ENCODE data around the gene SEMA3C. TPM values are rescaled to one million over a fixed set of nuclear protein-coding genes. Genes with fewer than 3 reads are reported as not detected.
"Not testable (repeated sequence)": the region's sequence is repeated elsewhere in the genome, so short reads cannot be mapped to it uniquely, and the experiment has no call there.

The SEMA3C gene
- total and polyA plus RNA-seq, 5 donors from 2014 or later = 1.2 TPM; not detected in 4

- Mint-ChIP-seq H3K4me3 (no peak overlapping the region), H3K9me3 (peaks cover 0 to 12% (median 6%) of the 10 kb centered on the region in 7 donors), H3K27ac (no peak overlapping the region), H3K4me1 (no peaks in the 10 kb centered on the region), H3K36me3 (no peaks in the 10 kb centered on the region), H3K27me3 (no peaks in the 10 kb centered on the region)
- H3K27ac ChIP-seq (ENCODE audit: insufficient read depth, low read length, poor library complexity, severe bottlenecking) = no peak overlapping the region
- no peaks in the 10 kb centered on the region for H3K9me3 ChIP-seq (ENCODE audit: control insufficient read depth in 2 of 2, low read length in 2 of 2)
- no peak for ATAC-seq (ENCODE audit: low read depth in 2 of 2)
- no peak overlapping the region for H3K4me3 ChIP-seq (ENCODE audit: low read depth, low read length)
- DNase-seq = no peak
- no peaks in the 10 kb centered on the region for H3K36me3 ChIP-seq (ENCODE audit: control insufficient read depth, insufficient read depth, low read length)
- H3K27me3 ChIP-seq (ENCODE audit: control insufficient read depth, insufficient read depth, low read length) = no peaks in the 10 kb centered on the region
- H3K4me1 ChIP-seq (ENCODE audit: control insufficient read depth, insufficient read depth, low read length, poor library complexity, severe bottlenecking) = no peaks in the 10 kb centered on the region
These were observed 21.8 kb upstream of the SEMA3C start for GRCh38 chr7:80940539-80941207.

- Histone ChIP-seq H3K36me3 (ENCODE audit: control insufficient read depth, insufficient read depth, low read length) (no peaks in the 10 kb centered on the region), H3K4me3 (ENCODE audit: low read depth, low read length) (no peak overlapping the region), H3K27me3 (ENCODE audit: control insufficient read depth, insufficient read depth, low read length) (no peaks in the 10 kb centered on the region), H3K9me3 (ENCODE audit: control insufficient read depth in 2 of 2, low read length in 2 of 2) (no peaks in the 10 kb centered on the region), H3K4me1 (ENCODE audit: control insufficient read depth, insufficient read depth, low read length, poor library complexity, severe bottlenecking) (no peaks in the 10 kb centered on the region), H3K27ac (ENCODE audit: insufficient read depth, low read length, poor library complexity, severe bottlenecking) (no peak overlapping the region)
- Mint-ChIP-seq H3K27me3 (no peaks in the 10 kb centered on the region), H3K27ac (no peak overlapping the region), H3K4me3 (no peak overlapping the region), H3K4me1 (peaks cover 0 to 5% (median 0%) of the 10 kb centered on the region in 4 donors), H3K9me3 (peaks cover 2 to 18% (median 10%) of the 10 kb centered on the region in 7 donors), H3K36me3 (no peaks in the 10 kb centered on the region)
- ATAC-seq (ENCODE audit: low read depth in 2 of 2) (no peak), DNase-seq (no peak)
These were observed 18.5 kb upstream of the SEMA3C start for GRCh38 chr7:80937336-80937735.

- H3K4me3 Mint-ChIP-seq = no peak overlapping the region
- no peaks in the 10 kb centered on the region for H3K36me3 Mint-ChIP-seq
- Histone ChIP-seq H3K27me3 (ENCODE audit: control insufficient read depth, insufficient read depth, low read length) (no peaks in the 10 kb centered on the region), H3K4me3 (ENCODE audit: low read depth, low read length) (no peak overlapping the region), H3K4me1 (ENCODE audit: control insufficient read depth, insufficient read depth, low read length, poor library complexity, severe bottlenecking) (no peaks in the 10 kb centered on the region), H3K36me3 (ENCODE audit: control insufficient read depth, insufficient read depth, low read length) (no peaks in the 10 kb centered on the region), H3K9me3 (ENCODE audit: control insufficient read depth in 2 of 2, low read length in 2 of 2) (no peaks in the 10 kb centered on the region), H3K27ac (ENCODE audit: insufficient read depth, low read length, poor library complexity, severe bottlenecking) (no peak overlapping the region)
- peaks cover 0 to 5% (median 0%) of the 10 kb centered on the region in 4 donors for H3K4me1 Mint-ChIP-seq
- H3K27me3 Mint-ChIP-seq = no peaks in the 10 kb centered on the region
- peaks cover 2 to 18% (median 10%) of the 10 kb centered on the region in 7 donors for H3K9me3 Mint-ChIP-seq
- no peak for ATAC-seq (ENCODE audit: low read depth in 2 of 2)
- DNase-seq = no peak
- no peak overlapping the region for H3K27ac Mint-ChIP-seq
These were observed 17.3 kb upstream of the SEMA3C start for GRCh38 chr7:80935991-80936780.

- Mint-ChIP-seq H3K27me3 (no peaks in the 10 kb centered on the region), H3K4me1 (peaks cover 0 to 5% (median 0%) of the 10 kb centered on the region in 4 donors), H3K36me3 (no peaks in the 10 kb centered on the region), H3K27ac (no peak overlapping the region), H3K9me3 (peaks cover 3 to 21% (median 10%) of the 10 kb centered on the region in 7 donors), H3K4me3 (no peak overlapping the region)
- Histone ChIP-seq H3K36me3 (ENCODE audit: control insufficient read depth, insufficient read depth, low read length) (no peaks in the 10 kb centered on the region), H3K4me3 (ENCODE audit: low read depth, low read length) (no peak overlapping the region), H3K27ac (ENCODE audit: insufficient read depth, low read length, poor library complexity, severe bottlenecking) (no peak overlapping the region), H3K4me1 (ENCODE audit: control insufficient read depth, insufficient read depth, low read length, poor library complexity, severe bottlenecking) (no peaks in the 10 kb centered on the region), H3K27me3 (ENCODE audit: control insufficient read depth, insufficient read depth, low read length) (no peaks in the 10 kb centered on the region), H3K9me3 (ENCODE audit: control insufficient read depth in 2 of 2, low read length in 2 of 2) (no peaks in the 10 kb centered on the region)
- DNase-seq (no peak), ATAC-seq (ENCODE audit: low read depth in 2 of 2) (no peak)
These were observed 15.5 kb upstream of the SEMA3C start for GRCh38 chr7:80934321-80934720.

- Mint-ChIP-seq H3K27me3 (no peaks in the 10 kb centered on the region), H3K4me1 (peaks cover 0 to 5% (median 0%) of the 10 kb centered on the region in 4 donors), H3K9me3 (peaks cover 1 to 15% (median 8%) of the 10 kb centered on the region in 7 donors), H3K4me3 (no peak overlapping the region), H3K27ac (no peak overlapping the region), H3K36me3 (no peaks in the 10 kb centered on the region)
- Histone ChIP-seq H3K4me1 (ENCODE audit: control insufficient read depth, insufficient read depth, low read length, poor library complexity, severe bottlenecking) (no peaks in the 10 kb centered on the region), H3K9me3 (ENCODE audit: control insufficient read depth in 2 of 2, low read length in 2 of 2) (no peaks in the 10 kb centered on the region), H3K36me3 (ENCODE audit: control insufficient read depth, insufficient read depth, low read length) (no peaks in the 10 kb centered on the region), H3K27ac (ENCODE audit: insufficient read depth, low read length, poor library complexity, severe bottlenecking) (no peak overlapping the region), H3K4me3 (ENCODE audit: low read depth, low read length) (no peak overlapping the region), H3K27me3 (ENCODE audit: control insufficient read depth, insufficient read depth, low read length) (no peaks in the 10 kb centered on the region)
- no peak for DNase-seq
- no peak for ATAC-seq (ENCODE audit: low read depth in 2 of 2)
These were observed 13.7 kb upstream of the SEMA3C start for GRCh38 chr7:80932536-80932935.

GRCh38 chr7:80929619-80930018, 10.8 kb upstream of the SEMA3C start:
- no peak for ATAC-seq (ENCODE audit: low read depth in 2 of 2)
- no peaks in the 10 kb centered on the region for H3K4me1 ChIP-seq (ENCODE audit: control insufficient read depth, insufficient read depth, low read length, poor library complexity, severe bottlenecking)
- H3K27me3 ChIP-seq (ENCODE audit: control insufficient read depth, insufficient read depth, low read length) = no peaks in the 10 kb centered on the region
- H3K9me3 ChIP-seq (ENCODE audit: control insufficient read depth in 2 of 2, low read length in 2 of 2) = no peaks in the 10 kb centered on the region
- Mint-ChIP-seq H3K36me3 (no peaks in the 10 kb centered on the region), H3K27me3 (no peaks in the 10 kb centered on the region), H3K27ac (no peak overlapping the region), H3K9me3 (peaks cover 6 to 15% (median 11%) of the 10 kb centered on the region in 7 donors), H3K4me1 (peaks cover 0 to 5% (median 0%) of the 10 kb centered on the region in 4 donors), H3K4me3 (no peak overlapping the region)
- no peak overlapping the region for H3K27ac ChIP-seq (ENCODE audit: insufficient read depth, low read length, poor library complexity, severe bottlenecking)
- DNase-seq = no peak
- no peak overlapping the region for H3K4me3 ChIP-seq (ENCODE audit: low read depth, low read length)
- H3K36me3 ChIP-seq (ENCODE audit: control insufficient read depth, insufficient read depth, low read length) = no peaks in the 10 kb centered on the region

- not testable (repeated sequence) for H3K36me3 Mint-ChIP-seq; H3K36me3 ChIP-seq (ENCODE audit: control insufficient read depth, insufficient read depth, low read length); H3K27me3 Mint-ChIP-seq; ATAC-seq (ENCODE audit: low read depth in 2 of 2); H3K27ac ChIP-seq (ENCODE audit: insufficient read depth, low read length, poor library complexity, severe bottlenecking); H3K4me1 Mint-ChIP-seq; H3K4me1 ChIP-seq (ENCODE audit: control insufficient read depth, insufficient read depth, low read length, poor library complexity, severe bottlenecking); H3K27me3 ChIP-seq (ENCODE audit: control insufficient read depth, insufficient read depth, low read length); H3K4me3 ChIP-seq (ENCODE audit: low read depth, low read length); H3K27ac Mint-ChIP-seq; H3K4me3 Mint-ChIP-seq; H3K9me3 ChIP-seq (ENCODE audit: control insufficient read depth in 2 of 2, low read length in 2 of 2); DNase-seq
- peaks cover 0 to 11% (median 6%) of the 10 kb centered on the region in 7 donors for H3K9me3 Mint-ChIP-seq
These were observed 8.1 kb upstream of the SEMA3C start for GRCh38 chr7:80926955-80927354.
